Measurements from ENCODE around the gene EVC.

The EVC gene

DNA sequence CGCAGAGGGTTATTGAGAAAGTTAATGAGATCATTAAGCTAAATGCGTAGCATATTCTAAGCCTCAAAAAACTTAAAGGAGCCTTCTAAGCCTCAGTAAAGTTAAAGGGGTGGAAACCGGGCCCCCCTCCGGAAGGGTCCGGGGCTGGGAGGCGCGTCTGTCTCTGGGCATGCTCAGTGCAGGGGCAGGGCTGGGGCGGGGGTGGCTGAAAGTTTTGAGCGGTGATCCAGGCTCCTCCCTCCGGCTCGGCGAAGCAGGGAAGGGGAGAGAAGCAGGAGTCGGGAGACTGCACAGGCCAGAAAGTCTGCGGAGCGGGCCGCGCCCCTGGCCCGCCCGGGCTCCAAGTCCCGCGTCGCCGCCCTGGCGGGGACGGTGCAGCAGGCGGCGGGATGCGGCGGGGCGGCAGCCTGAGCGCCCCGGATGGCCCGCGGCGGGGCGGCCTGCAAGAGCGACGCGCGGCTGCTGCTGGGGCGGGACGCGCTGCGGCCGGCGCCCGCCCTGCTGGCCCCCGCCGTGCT, at the start of gene EVC:
Gene EVC, plus strand, starts transcription at position 241 of the 518 bp plus-strand sequence. Its CDS starts 180 bp downstream, at position 421.
- TF ChIP-seq, protein P1, sequence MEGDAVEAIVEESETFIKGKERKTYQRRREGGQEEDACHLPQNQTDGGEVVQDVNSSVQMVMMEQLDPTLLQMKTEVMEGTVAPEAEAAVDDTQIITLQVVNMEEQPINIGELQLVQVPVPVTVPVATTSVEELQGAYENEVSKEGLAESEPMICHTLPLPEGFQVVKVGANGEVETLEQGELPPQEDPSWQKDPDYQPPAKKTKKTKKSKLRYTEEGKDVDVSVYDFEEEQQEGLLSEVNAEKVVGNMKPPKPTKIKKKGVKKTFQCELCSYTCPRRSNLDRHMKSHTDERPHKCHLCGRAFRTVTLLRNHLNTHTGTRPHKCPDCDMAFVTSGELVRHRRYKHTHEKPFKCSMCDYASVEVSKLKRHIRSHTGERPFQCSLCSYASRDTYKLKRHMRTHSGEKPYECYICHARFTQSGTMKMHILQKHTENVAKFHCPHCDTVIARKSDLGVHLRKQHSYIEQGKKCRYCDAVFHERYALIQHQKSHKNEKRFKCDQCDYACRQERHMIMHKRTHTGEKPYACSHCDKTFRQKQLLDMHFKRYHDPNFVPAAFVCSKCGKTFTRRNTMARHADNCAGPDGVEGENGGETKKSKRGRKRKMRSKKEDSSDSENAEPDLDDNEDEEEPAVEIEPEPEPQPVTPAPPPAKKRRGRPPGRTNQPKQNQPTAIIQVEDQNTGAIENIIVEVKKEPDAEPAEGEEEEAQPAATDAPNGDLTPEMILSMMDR (IDR thresholded peaks at IDR 0.05; ENCODE audit: insufficient read depth, low read depth, low read length, missing control alignments) = no peak
- no peak for DNase-seq (ENCODE audit: low read depth)
- H3K4me3 ChIP-seq (ENCODE audit: low read depth, low read length) = no peak within 1 kb of the TSS

DNA sequence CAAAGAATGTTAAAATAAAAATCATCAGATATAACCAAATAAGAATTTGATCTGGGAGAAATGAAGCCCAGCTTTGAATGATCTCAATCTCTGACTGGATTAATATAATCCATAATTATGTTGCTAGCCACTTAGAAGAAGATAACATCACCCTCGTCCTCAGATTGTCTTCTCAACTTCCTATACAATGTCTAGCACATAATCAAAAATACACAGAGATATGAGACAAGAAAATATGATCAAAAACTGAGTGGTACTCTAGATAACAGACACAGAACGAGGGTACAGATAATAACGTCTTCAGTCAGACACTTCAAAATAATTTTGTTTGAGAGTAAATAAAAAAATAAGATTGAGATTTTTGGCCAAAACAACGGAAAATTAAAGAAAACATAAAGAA, 49.8 kb upstream of the EVC start:
- no peak overlapping the region for H3K4me3 ChIP-seq (ENCODE audit: low read depth, low read length)
- no peak for DNase-seq (ENCODE audit: low read depth)
- TF ChIP-seq, protein P1 (IDR thresholded peaks at IDR 0.05; ENCODE audit: insufficient read depth, low read depth, low read length, missing control alignments) = no peak

DNA sequence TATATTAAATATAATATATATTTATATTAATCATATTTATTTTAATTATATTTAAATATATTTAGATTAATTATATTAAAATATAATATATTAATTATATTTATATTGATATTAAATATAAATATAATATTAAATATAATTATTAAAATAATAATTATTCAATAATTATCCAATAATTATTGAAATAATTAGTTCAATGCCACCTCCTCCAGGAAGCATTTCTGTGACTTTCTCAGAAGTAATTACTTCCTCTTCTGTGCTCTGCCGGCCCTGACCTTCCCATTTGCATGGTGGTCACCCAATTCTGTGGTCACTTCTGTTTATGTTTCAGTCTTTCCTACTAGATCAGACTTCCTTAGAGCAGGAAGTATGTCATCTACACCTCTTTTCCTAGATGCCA, 48.4 kb upstream of the EVC start:
- DNase-seq (ENCODE audit: low read depth) = no peak
- H3K4me3 ChIP-seq (ENCODE audit: low read depth, low read length) = no peak overlapping the region
- TF ChIP-seq, protein P1 (IDR thresholded peaks at IDR 0.05; ENCODE audit: insufficient read depth, low read depth, low read length, missing control alignments) = no peak

- H3K4me3 ChIP-seq (ENCODE audit: low read depth, low read length) = no peak overlapping the region
- DNase-seq (ENCODE audit: low read depth) = no peak
- TF ChIP-seq, protein P1 (IDR thresholded peaks at IDR 0.05; ENCODE audit: insufficient read depth, low read depth, low read length, missing control alignments) = no peak
Measured at GRCh38 chr4:5664778-5665177, 46.2 kb upstream of the EVC start.

DNA sequence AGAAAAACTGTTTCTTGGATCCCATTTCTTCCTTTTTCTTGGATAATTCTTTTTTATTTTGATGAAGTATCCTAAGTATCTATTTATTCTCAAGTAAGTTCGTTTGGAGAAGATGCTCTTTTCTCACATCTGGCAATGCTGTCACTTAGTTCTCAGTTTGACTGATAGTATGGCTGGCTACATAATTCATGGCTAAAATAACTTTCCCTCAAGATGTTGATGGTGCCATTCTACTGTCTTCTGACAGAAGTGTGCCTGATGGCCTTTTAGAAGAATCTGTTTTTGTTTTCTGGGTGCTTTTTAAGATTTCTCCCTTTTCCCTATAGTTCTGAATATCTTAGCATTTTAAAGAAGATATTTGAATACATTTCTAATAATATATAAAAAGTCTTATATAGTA, 44.3 kb upstream of the EVC start:
- TF ChIP-seq, protein P1 (IDR thresholded peaks at IDR 0.05; ENCODE audit: insufficient read depth, low read depth, low read length, missing control alignments) = no peak
- DNase-seq (ENCODE audit: low read depth) = no peak
- H3K4me3 ChIP-seq (ENCODE audit: low read depth, low read length) = no peak overlapping the region

- no peak overlapping the region for H3K4me3 ChIP-seq (ENCODE audit: low read depth, low read length)
- DNase-seq (ENCODE audit: low read depth) = no peak
- TF ChIP-seq, protein P1 (IDR thresholded peaks at IDR 0.05; ENCODE audit: insufficient read depth, low read depth, low read length, missing control alignments) = no peak
Measured at GRCh38 chr4:5676763-5677162, 34.2 kb upstream of the EVC start.

- H3K4me3 ChIP-seq (ENCODE audit: low read depth, low read length) = no peak overlapping the region
- DNase-seq (ENCODE audit: low read depth) = no peak
- TF ChIP-seq, protein P1 (IDR thresholded peaks at IDR 0.05; ENCODE audit: insufficient read depth, low read depth, low read length, missing control alignments) = no peak
Measured at GRCh38 chr4:5678977-5679376, 32.0 kb upstream of the EVC start.

Data from GM12865 (cell line).